Mononuclear cell (primary cell): ENCODE measurements around the gene GYPA. TPM values are rescaled to one million over a fixed set of nuclear protein-coding genes. Genes with fewer than 3 reads are reported as not detected.
"Not testable (repeated sequence)": the region's sequence is repeated elsewhere in the genome, so short reads cannot be mapped to it uniquely, and the experiment has no call there.

Experiments
- H3K27me3 ChIP-seq: 2 replicates; pipeline ENCODE4 v1.6.0; 2011; ENCODE audit warnings: low read length, control low read depth; ENCODE audit not compliant: insufficient read depth
- H3K4me1 ChIP-seq: 2 replicates; pipeline ENCODE4 v1.5.1; 2011; ENCODE audit warnings: mild to moderate bottlenecking, low read length, control low read depth; ENCODE audit not compliant: insufficient read depth
- H3K4me3 ChIP-seq: 2 replicates; pipeline ENCODE4 v1.5.1; 2011; ENCODE audit warnings: mild to moderate bottlenecking, low read length, moderate library complexity
- H3K9me3 ChIP-seq: 2 replicates; pipeline ENCODE4 v1.5.1; 2011; ENCODE audit warnings: low read depth, mild to moderate bottlenecking, control low read depth, low read length
- total RNA-seq: library from RNA; depleted of rRNA; stranded (reverse); fragments of >200 nt; gene quantifications from one replicate; pipeline ENCODE4 v1.2.3, GENCODE V29; 2012

Gene GYPA
- total RNA-seq, 1 donor, result 0.10 TPM

- not testable (repeated sequence) for H3K4me1 ChIP-seq, H3K9me3 ChIP-seq, H3K27me3 ChIP-seq, H3K4me3 ChIP-seq
Observed at GRCh38 chr4:144139991-144140390, 527 bp downstream of the GYPA start.

GRCh38 chr4:144139547-144139946 lies 971 bp downstream of the GYPA start:
- H3K9me3 ChIP-seq, H3K27me3 ChIP-seq, H3K4me3 ChIP-seq, H3K4me1 ChIP-seq: not testable (repeated sequence)

- H3K9me3 ChIP-seq, result not testable (repeated sequence)
Observed at GRCh38 chr4:144138239-144138638, 2.3 kb downstream of the GYPA start.

GRCh38 chr4:144137137-144137931 lies 3.2 kb downstream of the GYPA start:
- H3K4me1 ChIP-seq, H3K27me3 ChIP-seq, H3K9me3 ChIP-seq, H3K4me3 ChIP-seq: not testable (repeated sequence)

More at GRCh38 chr4:144138239-144138638, 2.3 kb downstream of the GYPA start:
- not testable (repeated sequence) for H3K27me3 ChIP-seq, H3K4me1 ChIP-seq, H3K4me3 ChIP-seq

- H3K27me3 ChIP-seq, H3K4me3 ChIP-seq, H3K4me1 ChIP-seq, H3K9me3 ChIP-seq: not testable (repeated sequence)
Observed at GRCh38 chr4:144136189-144136588, 4.3 kb downstream of the GYPA start.

GRCh38 chr4:144130167-144130566 lies 10.4 kb downstream of the GYPA start:
- not testable (repeated sequence) for H3K4me1 ChIP-seq, H3K9me3 ChIP-seq, H3K27me3 ChIP-seq, H3K4me3 ChIP-seq

GRCh38 chr4:144129336-144129875 lies 11.1 kb downstream of the GYPA start:
- H3K27me3 ChIP-seq, H3K4me3 ChIP-seq, H3K9me3 ChIP-seq, H3K4me1 ChIP-seq: not testable (repeated sequence)

GRCh38 chr4:144128709-144129320 lies 11.7 kb downstream of the GYPA start:
- not testable (repeated sequence) for H3K4me3 ChIP-seq, H3K4me1 ChIP-seq, H3K9me3 ChIP-seq, H3K27me3 ChIP-seq

- not testable (repeated sequence) for H3K9me3 ChIP-seq, H3K27me3 ChIP-seq, H3K4me3 ChIP-seq, H3K4me1 ChIP-seq
Observed at GRCh38 chr4:144125109-144125508, 15.4 kb downstream of the GYPA start.

- H3K4me1 ChIP-seq, H3K9me3 ChIP-seq, H3K4me3 ChIP-seq, H3K27me3 ChIP-seq: not testable (repeated sequence)
Observed at GRCh38 chr4:144123982-144124635, 16.4 kb downstream of the GYPA start.

- not testable (repeated sequence) for H3K27me3 ChIP-seq, H3K9me3 ChIP-seq, H3K4me3 ChIP-seq, H3K4me1 ChIP-seq
Observed at GRCh38 chr4:144123269-144123668, 17.2 kb downstream of the GYPA start.

- H3K9me3 ChIP-seq, H3K4me3 ChIP-seq, H3K27me3 ChIP-seq, H3K4me1 ChIP-seq: not testable (repeated sequence)
Observed at GRCh38 chr4:144119752-144120151, 20.8 kb downstream of the GYPA start.

- no peaks in the 10 kb centered on the region for H3K4me1 ChIP-seq
- H3K9me3 ChIP-seq, result no peaks in the 10 kb centered on the region
- no peak overlapping the region for H3K4me3 ChIP-seq
Observed at GRCh38 chr4:144115519-144115918, 25.0 kb downstream of the GYPA start.

GRCh38 chr4:144113546-144113945 lies 27.0 kb downstream of the GYPA start:
- no peaks in the 10 kb centered on the region for H3K27me3 ChIP-seq
- no peaks in the 10 kb centered on the region for H3K4me1 ChIP-seq
- no peak overlapping the region for H3K4me3 ChIP-seq
- H3K9me3 ChIP-seq, result no peaks in the 10 kb centered on the region

More at GRCh38 chr4:144115519-144115918, 25.0 kb downstream of the GYPA start:
- H3K27me3 ChIP-seq, result no peaks in the 10 kb centered on the region

- Histone ChIP-seq H3K4me3 (no peak overlapping the region), H3K27me3 (no peaks in the 10 kb centered on the region), H3K4me1 (no peaks in the 10 kb centered on the region), H3K9me3 (no peaks in the 10 kb centered on the region)
Observed at GRCh38 chr4:144104509-144105130, 35.9 kb downstream of the GYPA start.
